BLaER1 treated with 17β-estradiol and CSF1 and Interleukin-3, amounts not matched to agents 10 nM and 100 nM (cell line): ENCODE results near the gene KLHL17.

ENCODE experiments used
- H3K27ac ChIP-seq, 11 experiments: shearing (Covaris generic); formaldehyde crosslinking; 2 replicates each; pipeline ENCODE4 v1.8.1; 2022
- H3K27me3 ChIP-seq, 11 experiments: shearing (Covaris generic); formaldehyde crosslinking; 2 replicates each; pipeline ENCODE4 v1.8.1; 2022
- H3K36me3 ChIP-seq, 11 experiments: shearing (Covaris generic); formaldehyde crosslinking; 2 replicates each; pipeline ENCODE4 v1.8.1; 2022
- H3K4me1 ChIP-seq, 10 experiments: shearing (Covaris generic); formaldehyde crosslinking; 2 replicates each; pipeline ENCODE4 v1.8.1; 2022
- H3K4me2 ChIP-seq, 11 experiments: shearing (Covaris generic); formaldehyde crosslinking; 2 replicates each; pipeline ENCODE4 v1.8.1; 2022
- H3K4me3 ChIP-seq, 10 experiments: shearing (Covaris generic); formaldehyde crosslinking; 2 replicates each; pipeline ENCODE4 v1.8.1; 2022
- H3K9ac ChIP-seq, 11 experiments: shearing (Covaris generic); formaldehyde crosslinking; 2 replicates each; pipeline ENCODE4 v1.8.1; 2022
- H3K9me3 ChIP-seq, 11 experiments: shearing (Covaris generic); formaldehyde crosslinking; replicated peaks in 1 of 11; 2 replicates each; pipeline ENCODE4 v1.8.1; 2022
- H4K20me1 ChIP-seq, 11 experiments: shearing (Covaris generic); formaldehyde crosslinking; 2 replicates each; pipeline ENCODE4 v1.8.1; 2022
- Cebpa-rat ChIP-seq, 11 experiments: shearing (Covaris generic); IDR thresholded peaks; 2 replicates each; pipeline ENCODE4 v1.8.1; 2022

Gene KLHL17

GRCh38 chr1:956636-957035 is 3.7 kb upstream of the KLHL17 start:
- Histone ChIP-seq H3K9ac (peak overlapping the region in 9 of 11 experiments; percentile 19 to 94 (median 89); a peak in 10 of 22 replicates), H3K27ac (no peak overlapping the region), H3K4me1 (peaks cover 47 to 54% (median 51%) of the 10 kb centered on the region in 10 experiments), H3K4me3 (no peak overlapping the region), H3K27me3 (peaks cover 6 to 17% (median 7%) of the 10 kb centered on the region in 11 experiments; a peak in 18 of 22 replicates), H3K9me3 (no peaks in the 10 kb centered on the region), H4K20me1 (peaks cover 0 to 82% (median 78%) of the 10 kb centered on the region in 11 experiments; a peak in 19 of 22 replicates), H3K4me2 (peak overlapping the region; percentile 84 to 99 (median 96); a peak in 21 of 22 replicates), H3K36me3 (peaks cover 44 to 61% (median 58%) of the 10 kb centered on the region in 11 experiments)
- no peak for TF ChIP-seq Cebpa-rat (IDR thresholded peaks at IDR 0.05)

- Histone ChIP-seq H3K9me3 (no peaks in the 10 kb centered on the region), H3K4me1 (peaks cover 49 to 58% (median 52%) of the 10 kb centered on the region in 10 experiments), H4K20me1 (peaks cover 0 to 79% (median 59%) of the 10 kb centered on the region in 11 experiments; a peak in 19 of 22 replicates), H3K9ac (peak within 1 kb of the TSS; percentile 76 to 94 (median 88)), H3K4me2 (peak within 1 kb of the TSS; percentile 96 to 100 (median 98)), H3K36me3 (peaks cover 31 to 57% (median 51%) of the 10 kb centered on the region in 11 experiments), H3K27me3 (peaks cover 6 to 17% (median 7%) of the 10 kb centered on the region in 11 experiments; a peak in 18 of 22 replicates), H3K4me3 (peak within 1 kb of the TSS; percentile 84 to 100 (median 96)), H3K27ac (peak within 1 kb of the TSS; percentile 54 to 86 (median 74))
- no peak for TF ChIP-seq Cebpa-rat (IDR thresholded peaks at IDR 0.05)
Observed at GRCh38 chr1:958823-959730, 1.3 kb upstream of the KLHL17 start, which contains the start of gene NOC2L. NOC2L (minus strand) TSS chr1:959256; CDS start chr1:959240, 16 bp downstream.

- Histone ChIP-seq H4K20me1 (peaks cover 0 to 72% (median 51%) of the 10 kb centered on the region in 11 experiments; a peak in 19 of 22 replicates), H3K27me3 (peaks cover 6 to 17% (median 7%) of the 10 kb centered on the region in 11 experiments; a peak in 18 of 22 replicates), H3K4me3 (peak overlapping the region; percentile 84 to 100 (median 96)), H3K4me2 (peak overlapping the region; percentile 91 to 100 (median 97)), H3K36me3 (peaks cover 23 to 50% (median 45%) of the 10 kb centered on the region in 11 experiments), H3K4me1 (peaks cover 49 to 58% (median 52%) of the 10 kb centered on the region in 10 experiments), H3K9me3 (no peaks in the 10 kb centered on the region), H3K27ac (peak overlapping the region; percentile 32 to 84 (median 70); a peak in 21 of 22 replicates), H3K9ac (peak overlapping the region; percentile 70 to 92 (median 86))
- no peak for TF ChIP-seq Cebpa-rat (IDR thresholded peaks at IDR 0.05)
Observed at GRCh38 chr1:959731-960362, 537 bp upstream of the KLHL17 start.

- H4K20me1 ChIP-seq, result peaks cover 0 to 70% (median 45%) of the 10 kb centered on the region in 11 experiments; a peak in 19 of 22 replicates
- H3K9ac ChIP-seq, result peak overlapping the region; percentile 70 to 92 (median 86)
- H3K4me1 ChIP-seq, result peaks cover 43 to 55% (median 48%) of the 10 kb centered on the region in 10 experiments
- TF ChIP-seq Cebpa-rat (IDR thresholded peaks at IDR 0.05), result no peak
- peaks cover 21 to 45% (median 35%) of the 10 kb centered on the region in 11 experiments for H3K36me3 ChIP-seq
- peak overlapping the region; percentile 91 to 100 (median 97) for H3K4me2 ChIP-seq
- peak overlapping the region; percentile 84 to 100 (median 96) for H3K4me3 ChIP-seq
- H3K27ac ChIP-seq, result peak overlapping the region; percentile 32 to 75 (median 70); a peak in 17 of 22 replicates
- H3K27me3 ChIP-seq, result peaks cover 6 to 23% (median 11%) of the 10 kb centered on the region in 11 experiments; a peak in 19 of 22 replicates
- H3K9me3 ChIP-seq, result no peaks in the 10 kb centered on the region
Observed at GRCh38 chr1:961132-961669, 817 bp downstream of the KLHL17 start.

- TF ChIP-seq Cebpa-rat (IDR thresholded peaks at IDR 0.05), result no peak
- Histone ChIP-seq H4K20me1 (peaks cover 0 to 56% (median 31%) of the 10 kb centered on the region in 11 experiments; a peak in 19 of 22 replicates), H3K9me3 (no peaks in the 10 kb centered on the region), H3K27me3 (peaks cover 6 to 28% (median 15%) of the 10 kb centered on the region in 11 experiments; a peak in 19 of 22 replicates), H3K4me1 (peaks cover 39 to 54% (median 46%) of the 10 kb centered on the region in 10 experiments), H3K4me2 (no peak overlapping the region; a peak in 1 of 22 replicates), H3K9ac (no peak overlapping the region), H3K4me3 (no peak overlapping the region), H3K36me3 (peaks cover 11 to 31% (median 22%) of the 10 kb centered on the region in 11 experiments), H3K27ac (no peak overlapping the region)
Observed at GRCh38 chr1:962381-963300, 2.3 kb downstream of the KLHL17 start.

GRCh38 chr1:963301-963651 is 2.9 kb downstream of the KLHL17 start:
- H3K9ac ChIP-seq, result no peak overlapping the region
- no peak for TF ChIP-seq Cebpa-rat (IDR thresholded peaks at IDR 0.05)

DNA sequence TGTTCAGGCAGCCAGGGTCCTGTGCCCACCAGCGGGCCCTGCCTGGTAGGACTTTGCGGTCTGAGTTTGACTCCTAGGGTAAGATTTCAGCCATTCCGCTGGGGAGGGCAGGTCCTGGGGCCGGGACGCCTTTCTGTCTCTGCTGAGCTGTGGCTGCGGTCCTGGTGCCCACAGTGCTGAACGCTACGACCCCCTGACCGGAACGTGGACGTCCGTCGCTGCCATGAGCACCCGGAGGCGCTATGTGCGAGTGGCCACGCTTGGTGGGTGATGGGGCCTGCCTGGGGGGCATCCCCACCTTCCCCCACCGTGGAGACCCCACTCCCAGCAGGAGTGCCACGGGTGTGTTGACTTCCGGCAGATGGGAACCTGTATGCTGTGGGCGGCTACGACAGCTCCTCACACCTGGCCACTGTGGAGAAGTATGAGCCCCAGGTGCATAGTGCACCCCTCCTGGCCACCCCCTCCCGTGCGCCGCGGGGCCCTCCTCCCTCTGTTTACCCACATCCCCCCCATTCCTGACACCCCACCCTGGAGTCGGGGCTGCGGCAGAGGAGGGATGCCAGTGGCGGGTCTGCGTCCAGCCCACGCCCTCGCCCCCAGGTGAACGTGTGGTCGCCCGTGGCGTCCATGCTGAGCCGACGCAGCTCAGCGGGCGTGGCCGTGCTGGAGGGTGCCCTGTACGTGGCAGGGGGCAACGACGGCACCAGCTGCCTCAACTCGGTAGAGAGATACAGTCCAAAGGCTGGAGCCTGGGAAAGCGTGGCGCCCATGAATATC is 3.6 kb downstream of the KLHL17 start:
- Histone ChIP-seq H3K4me2 (no peak overlapping the region), H3K9ac (no peak overlapping the region), H3K9me3 (no peaks in the 10 kb centered on the region), H3K27ac (no peak overlapping the region), H3K4me3 (no peak overlapping the region), H3K4me1 (peaks cover 32 to 48% (median 40%) of the 10 kb centered on the region in 10 experiments), H4K20me1 (peaks cover 0 to 58% (median 20%) of the 10 kb centered on the region in 11 experiments; a peak in 17 of 22 replicates), H3K27me3 (peaks cover 6 to 34% (median 16%) of the 10 kb centered on the region in 11 experiments; a peak in 19 of 22 replicates), H3K36me3 (peaks cover 11 to 31% (median 22%) of the 10 kb centered on the region in 11 experiments)
- no peak for TF ChIP-seq Cebpa-rat (IDR thresholded peaks at IDR 0.05)

More at GRCh38 chr1:963301-963651, 2.9 kb downstream of the KLHL17 start:
- Histone ChIP-seq H3K9me3 (no peaks in the 10 kb centered on the region), H3K4me3 (no peak overlapping the region), H3K27ac (no peak overlapping the region), H3K27me3 (peaks cover 6 to 34% (median 16%) of the 10 kb centered on the region in 11 experiments; a peak in 19 of 22 replicates), H3K36me3 (peaks cover 11 to 31% (median 22%) of the 10 kb centered on the region in 11 experiments), H4K20me1 (peaks cover 0 to 57% (median 26%) of the 10 kb centered on the region in 11 experiments; a peak in 18 of 22 replicates), H3K4me1 (peaks cover 35 to 50% (median 41%) of the 10 kb centered on the region in 10 experiments), H3K4me2 (no peak overlapping the region)
